Sigmoid colon (tissue), 4 donors: ENCODE results near the gene INTS6L.

Experiments
- CTCF ChIP-seq, 4 experiments: fragments of 450-650 bp in 3 of 4; fragments of 200-600 bp in 1 of 4; IDR thresholded peaks; one replicate each; pipeline ENCODE4 v1.5.1; 2016 to 2019; ENCODE audit warnings: antibody characterized with exemption in 4 of 4, mild to moderate bottlenecking in 3 of 4, moderate library complexity in 2 of 4
- EP300 ChIP-seq, 4 donors: sonication (generic); formaldehyde crosslinking; IDR thresholded peaks; one replicate each; pipeline ENCODE4 v1.6.1; 2017; ENCODE audit warnings: antibody characterized with exemption in 4 of 4
- POLR2AphosphoS5 ChIP-seq, 4 donors: sonication (generic); formaldehyde crosslinking; IDR thresholded peaks; one replicate each; pipeline ENCODE4 v1.6.1; 2017; ENCODE audit warnings: antibody characterized with exemption in 4 of 4

- peak in 3 of 4 experiments; percentile 15 to 45 (median 33) for TF ChIP-seq CTCF (IDR thresholded peaks at IDR 0.05)
- no peak for TF ChIP-seq POLR2AphosphoS5 (IDR thresholded peaks at IDR 0.05)
- TF ChIP-seq EP300 (IDR thresholded peaks at IDR 0.05), result no peak
These were observed 35.7 kb upstream of the INTS6L start for GRCh38 chrX:135484641-135485289.
